GM23248 (cell line): ENCODE results near the gene MFAP2. TPM values are rescaled to one million over a fixed set of nuclear protein-coding genes. Genes with fewer than 3 reads are reported as not detected.

ENCODE experiments used
- DNase-seq: peaks from one replicate; pipeline ENCODE4 v3.0.0-alpha.2; 2015
- H2AFZ ChIP-seq: fragments of 200-600 bp; sonication (generic); 2 replicates; pipeline ENCODE4 v1.6.1; 2016; ENCODE audit warnings: antibody characterized with exemption
- H3F3A ChIP-seq: fragments of 200-600 bp; sonication (generic); 2 replicates; pipeline ENCODE4 v1.6.1; 2016; ENCODE audit warnings: mild to moderate bottlenecking, antibody characterized with exemption, mixed run types; ENCODE audit not compliant: insufficient read depth
- H3K27ac ChIP-seq: fragments of 200-600 bp; sonication (generic); 2 replicates; pipeline ENCODE4 v1.5.1; 2016; ENCODE audit warnings: mild to moderate bottlenecking
- H3K27me3 ChIP-seq: fragments of 200-600 bp; sonication (generic); replicated peaks from 2 replicates; pipeline ENCODE4 v1.6.1; 2016; ENCODE audit warnings: mild to moderate bottlenecking; ENCODE audit not compliant: insufficient read depth
- H3K36me3 ChIP-seq: fragments of 200-600 bp; sonication (generic); 2 replicates; pipeline ENCODE4 v1.6.1; 2016; ENCODE audit warnings: low read depth, mild to moderate bottlenecking
- H3K4me1 ChIP-seq: fragments of 200-600 bp; sonication (generic); 2 replicates; pipeline ENCODE4 v1.6.1; 2016; ENCODE audit warnings: mild to moderate bottlenecking; ENCODE audit not compliant: insufficient read depth
- H3K4me2 ChIP-seq: fragments of 200-600 bp; sonication (generic); one replicate; pipeline ENCODE4 v1.6.1; 2016; ENCODE audit warnings: mild to moderate bottlenecking; ENCODE audit not compliant: unreplicated experiment
- H3K4me3 ChIP-seq: fragments of 200-600 bp; sonication (generic); 2 replicates; pipeline ENCODE4 v1.5.1; 2016; ENCODE audit warnings: mild to moderate bottlenecking
- H3K79me2 ChIP-seq: fragments of 200-600 bp; sonication (generic); 2 replicates; pipeline ENCODE4 v1.6.1; 2016; ENCODE audit warnings: mild to moderate bottlenecking; ENCODE audit not compliant: insufficient read depth
- H3K9ac ChIP-seq: fragments of 200-600 bp; sonication (generic); 2 replicates; pipeline ENCODE4 v1.6.1; 2016; ENCODE audit warnings: mild to moderate bottlenecking
- H3K9me2 ChIP-seq: fragments of 200-600 bp; sonication (generic); 2 replicates; pipeline ENCODE4 v1.6.1; 2016; ENCODE audit warnings: mixed run types, mild to moderate bottlenecking, moderate library complexity; ENCODE audit not compliant: insufficient read depth
- H3K9me3 ChIP-seq: fragments of 200-600 bp; sonication (generic); one replicate; pipeline ENCODE4 v1.6.1; 2017; ENCODE audit warnings: low read depth
- H4K20me1 ChIP-seq: fragments of 200-600 bp; sonication (generic); 2 replicates; pipeline ENCODE4 v1.6.0; 2016; ENCODE audit not compliant: insufficient read depth
- EZH2 ChIP-seq: fragments of 200-600 bp; sonication (generic); IDR thresholded peaks from 2 replicates; pipeline ENCODE4 v1.6.1; 2018; ENCODE audit warnings: antibody characterized with exemption, mild to moderate bottlenecking; ENCODE audit not compliant: insufficient read depth, poor library complexity, severe bottlenecking
- EZH2phosphoT487 ChIP-seq: fragments of 200-600 bp; sonication (generic); IDR thresholded peaks from 2 replicates; pipeline ENCODE4 v1.6.1; 2018; ENCODE audit warnings: antibody characterized with exemption, moderate library complexity, mild to moderate bottlenecking, low read depth; ENCODE audit not compliant: insufficient read depth
- WGBS, 2 experiments: methylation state at CpG; one replicate each; pipeline ENCODE4 v1.1.6; 2015 to 2017; ENCODE audit warnings: low lambda C conversion rate in 2 of 2, low coverage in 1 of 2; ENCODE audit errors: missing lambda C conversion rate in 2 of 2; 5-methylcytosine and 5-hydroxymethylcytosine counted together
- in situ Hi-C: fragments of 300-500 bp; cut with MboI; formaldehyde crosslinking; loops from 2 replicates; pipeline ENCODE4 v1.15.0; 2020
- polyA plus RNA-seq: library from polyadenylated mRNA; unstranded; fragments of >200 nt; fragmentation: Nextera tagmentation; extraction: Ambion mirVana; gene quantifications from 2 replicates; pipeline ENCODE4 v1.2.1, GENCODE V29; 2016
- total RNA-seq: library from RNA; depleted of rRNA; stranded (reverse); fragments of >200 nt; shearing (Covaris generic); gene quantifications from 2 replicates; pipeline ENCODE4 v1.2.3, GENCODE V29; 2014

MFAP2 gene
- total and polyA plus RNA-seq, 2 experiments from 2014 or later, result 189 to 471 TPM

DNA sequence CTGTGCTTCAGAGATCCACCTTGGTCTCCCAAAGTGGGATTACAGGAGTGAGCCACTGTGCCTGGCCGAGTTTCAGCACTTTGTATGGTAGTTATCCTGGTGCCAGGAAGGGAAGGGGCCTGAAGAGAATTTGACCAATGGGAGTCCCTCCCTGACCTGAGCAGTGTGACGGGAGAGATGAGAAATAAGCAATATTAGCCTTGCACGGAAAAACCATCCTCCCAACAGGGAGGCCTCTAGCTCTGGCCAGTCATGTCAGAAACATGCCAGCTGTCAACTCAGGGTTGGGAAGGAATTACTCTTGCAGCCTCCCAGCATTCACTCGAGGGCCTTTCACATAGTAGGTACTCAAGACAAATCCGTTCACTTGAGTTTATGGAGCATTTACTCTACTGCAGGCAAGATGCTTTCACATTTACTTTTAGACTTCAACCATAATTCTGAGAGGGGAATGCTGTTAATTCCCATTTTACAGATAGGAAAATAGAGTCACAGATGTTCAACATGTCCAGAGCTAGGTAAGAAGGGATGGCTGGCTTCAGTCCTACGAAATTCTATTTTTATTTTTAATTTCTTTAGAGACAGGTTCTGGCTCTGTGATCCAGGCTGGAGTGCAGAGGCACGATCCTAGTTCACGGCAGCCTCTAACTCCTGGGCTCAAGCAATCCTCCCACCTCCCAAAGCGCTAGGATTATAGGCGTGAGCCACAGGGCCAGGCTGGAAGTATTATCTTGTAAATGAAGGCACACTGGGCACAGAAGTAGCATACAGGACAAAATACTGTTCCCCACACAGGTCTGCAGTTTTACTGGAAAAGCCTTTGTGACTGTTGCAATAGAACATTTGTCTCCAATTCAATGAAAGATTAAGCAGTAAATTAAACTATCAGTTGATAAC is 34.5 kb upstream of the MFAP2 start:
- DNase-seq, result no peak
- Histone ChIP-seq H2AFZ (no peak overlapping the region), H3K79me2 (peaks cover 7% of the 10 kb centered on the region; the same call in 1 of the 2 replicates), H3K4me2 (no peak overlapping the region), H3K9me3 (no peaks in the 10 kb centered on the region), H4K20me1 (no peaks in the 10 kb centered on the region), H3K27ac (no peak overlapping the region), H3F3A (peaks cover 24% of the 10 kb centered on the region), H3K27me3 (no peaks in the 10 kb centered on the region), H3K9me2 (no peaks in the 10 kb centered on the region), H3K4me3 (no peak overlapping the region), H3K9ac (no peak overlapping the region), H3K4me1 (peaks cover 23% of the 10 kb centered on the region), H3K36me3 (peaks cover 6% of the 10 kb centered on the region; the same call in 1 of the 2 replicates)
- in situ Hi-C loops, result no loop called here
- WGBS, 2 experiments, result 77 to 79% methylated on average over 10 of the region's 10 CpGs
- TF ChIP-seq EZH2phosphoT487 (no peak), EZH2 (no peak)

DNA sequence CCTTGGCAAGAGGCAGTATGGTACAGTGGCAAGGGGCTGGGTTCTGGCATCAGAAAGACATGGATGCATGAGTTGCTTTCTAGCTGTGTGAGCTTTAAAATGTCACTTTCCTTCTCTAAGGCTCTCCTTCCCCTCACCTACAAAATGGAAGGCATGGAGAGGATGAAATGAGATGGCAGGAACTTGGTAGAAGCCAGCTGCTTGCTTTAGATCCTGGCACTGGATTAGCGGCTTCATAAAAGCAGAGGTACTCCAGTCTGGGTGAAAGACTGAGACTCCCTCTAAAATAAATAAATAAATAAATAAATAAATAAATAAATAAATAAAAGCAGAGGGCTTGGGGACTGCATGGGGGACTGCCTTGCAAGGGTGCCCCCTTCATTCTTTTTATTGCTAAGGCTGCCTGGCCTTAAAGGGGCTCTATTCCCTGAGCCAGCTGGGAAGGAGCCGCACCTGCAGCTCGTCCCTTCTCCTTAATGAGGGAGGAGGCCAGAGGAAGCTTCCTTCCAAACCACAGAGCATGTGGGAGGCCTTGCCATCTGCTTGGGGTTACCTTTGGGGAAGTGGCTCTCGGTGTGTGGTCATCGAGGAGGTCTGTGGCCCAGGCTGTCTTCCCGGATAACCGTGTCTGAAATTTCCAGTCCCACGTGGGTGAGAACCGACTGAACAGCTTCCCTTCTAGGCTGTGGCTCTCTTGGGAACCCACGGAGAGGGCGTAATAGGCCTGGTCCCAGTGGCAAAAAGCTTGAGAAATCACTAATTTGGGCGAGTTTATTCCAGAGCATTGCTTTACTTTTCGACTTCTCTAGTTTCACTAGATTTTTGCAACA is 33.3 kb upstream of the MFAP2 start:
- Histone ChIP-seq H3K4me1 (peaks cover 23% of the 10 kb centered on the region), H3K4me3 (no peak overlapping the region), H2AFZ (no peak overlapping the region), H3K27ac (no peak overlapping the region), H3K9ac (no peak overlapping the region), H3K79me2 (peaks cover 7% of the 10 kb centered on the region; the same call in 1 of the 2 replicates), H3K9me3 (no peaks in the 10 kb centered on the region), H3K27me3 (no peaks in the 10 kb centered on the region), H3K4me2 (no peak overlapping the region), H3F3A (peaks cover 13% of the 10 kb centered on the region), H4K20me1 (no peaks in the 10 kb centered on the region), H3K36me3 (no peaks in the 10 kb centered on the region; the same call in 1 of the 2 replicates), H3K9me2 (no peaks in the 10 kb centered on the region)
- WGBS, 2 experiments, result 90 to 91% methylated on average over 13 of the region's 13 CpGs
- in situ Hi-C loops, result no loop called here
- DNase-seq, result no peak
- TF ChIP-seq EZH2, result no peak
- TF ChIP-seq EZH2phosphoT487, result no peak

DNA sequence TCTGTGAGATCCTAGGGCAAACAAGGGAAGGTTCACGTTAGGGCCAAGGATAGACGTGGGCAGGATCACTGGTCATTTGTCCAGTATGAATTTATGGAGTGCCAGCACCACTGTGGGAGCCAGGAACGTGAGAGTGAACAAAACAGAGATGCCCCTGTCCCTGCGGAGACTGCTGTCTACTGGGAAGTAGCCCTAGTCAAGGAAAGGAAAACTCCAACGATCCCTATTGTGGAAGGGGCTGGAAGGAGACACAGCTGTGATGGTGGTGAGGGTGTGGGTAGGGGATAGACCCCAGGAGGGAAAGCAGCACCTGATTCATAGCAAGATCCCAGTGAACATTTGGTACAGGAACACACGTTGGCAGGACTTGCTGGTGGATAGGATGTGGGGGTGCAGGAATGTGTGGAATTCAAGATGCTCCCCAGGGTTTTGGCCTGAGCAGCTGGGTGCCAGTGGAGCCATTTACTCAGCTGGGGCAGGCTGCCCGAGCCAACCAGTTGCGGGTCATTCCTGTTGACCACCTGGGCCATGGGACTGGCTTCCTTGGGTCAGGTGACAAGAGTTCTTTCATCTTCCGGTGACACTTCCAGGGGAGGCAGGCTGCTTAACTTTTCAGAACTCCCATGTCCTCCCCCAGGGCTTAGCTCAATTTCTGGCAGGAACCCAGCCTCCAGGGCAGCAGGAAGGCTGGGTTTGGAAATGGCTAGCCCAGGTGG is 32.5 kb upstream of the MFAP2 start:
- H3K27ac ChIP-seq, result no peak overlapping the region
- H3K4me2 ChIP-seq, result no peak overlapping the region
- 63 to 67% methylated on average over 9 of the region's 9 CpGs for WGBS, 2 experiments
- H3K4me1 ChIP-seq, result peaks cover 23% of the 10 kb centered on the region
- H3K4me3 ChIP-seq, result no peak overlapping the region
- no peaks in the 10 kb centered on the region for H4K20me1 ChIP-seq
- DNase-seq, result peak; percentile 53
- in situ Hi-C loops, result no loop called here
- peaks cover 13% of the 10 kb centered on the region for H3F3A ChIP-seq
- no peaks in the 10 kb centered on the region; the same call in 1 of the 2 replicates for H3K36me3 ChIP-seq
- H3K27me3 ChIP-seq, result no peaks in the 10 kb centered on the region
- H3K9me3 ChIP-seq, result no peaks in the 10 kb centered on the region
- H3K79me2 ChIP-seq, result peaks cover 7% of the 10 kb centered on the region; the same call in 1 of the 2 replicates
- H3K9ac ChIP-seq, result no peak overlapping the region
- TF ChIP-seq EZH2, result no peak
- TF ChIP-seq EZH2phosphoT487, result no peak
- no peak overlapping the region for H2AFZ ChIP-seq
- H3K9me2 ChIP-seq, result no peaks in the 10 kb centered on the region
